K562 (cell line): ENCODE results near the gene TMEFF1.

Source experiments
- BACH1 ChIP-seq: fragments of 200-800 bp; sonication (Bioruptor generic); IDR thresholded peaks from 2 replicates; pipeline ENCODE4 v1.6.1; 2016; ENCODE audit warnings: missing genetic modification characterization, missing compliant biosample characterization
- BCOR ChIP-seq: fragments of 450-650 bp; IDR thresholded peaks from 2 replicates; pipeline ENCODE4 v1.6.1; 2016
- CTCF ChIP-seq, 3 experiments: IDR thresholded peaks in 2 of 3; conservative IDR thresholded peaks in 1 of 3; 2 replicates each; pipeline ENCODE4 v1.5.1; 2011 to 2012; ENCODE audit warnings: low read length in 3 of 3, mild to moderate bottlenecking in 3 of 3, control low read depth in 2 of 3, improper control_type of control experiment in 1 of 3, inconsistent platforms in 1 of 3, low read depth in 1 of 3, mixed read lengths in 1 of 3, moderate library complexity in 1 of 3; ENCODE audit not compliant: insufficient read depth in 2 of 3
- ETS2 ChIP-seq: IDR thresholded peaks from 2 replicates; pipeline ENCODE4 v1.6.1; 2016; ENCODE audit warnings: borderline replicate concordance, missing genetic modification characterization, mild to moderate bottlenecking, moderate library complexity, missing compliant biosample characterization; ENCODE audit not compliant: poor library complexity, severe bottlenecking
- NR2C2 ChIP-seq, 2 experiments: fragments of 200-800 bp in 1 of 2; sonication (Bioruptor generic) in 1 of 2; sonication (generic) in 1 of 2; formaldehyde crosslinking in 1 of 2; IDR thresholded peaks; 2 replicates each; pipeline versions ENCODE4 v1.6.1 to v1.8.0; 2016 to 2022; ENCODE audit warnings: mild to moderate bottlenecking in 1 of 2, missing compliant biosample characterization in 1 of 2, missing genetic modification characterization in 1 of 2, missing genetic modification reagents in 1 of 2
- XRCC3 ChIP-seq: fragments of 450-650 bp; IDR thresholded peaks from 2 replicates; pipeline ENCODE4 v1.6.1; 2017; ENCODE audit warnings: mild to moderate bottlenecking, moderate library complexity
- TF ChIP-seq, protein P1 (sequence below), 2 experiments: IDR thresholded peaks; 2 replicates each; pipeline ENCODE4 v1.6.1; 2011; ENCODE audit warnings: borderline replicate concordance in 1 of 2, control low read depth in 1 of 2, low read depth in 1 of 2, low read length in 1 of 2, mild to moderate bottlenecking in 1 of 2, mixed read lengths in 1 of 2, moderate library complexity in 1 of 2; ENCODE audit not compliant: insufficient read depth in 1 of 2, insufficient read length in 1 of 2, poor library complexity in 1 of 2, severe bottlenecking in 1 of 2; ENCODE audit errors: extremely low read depth in 1 of 2

- TF ChIP-seq ETS2 (tag): no peak
- TF ChIP-seq XRCC3: no peak
- TF ChIP-seq CTCF (IDR thresholded peaks at IDR 0.05 in 2 of 3, conservative IDR thresholded peaks at IDR 0.05 in 1 of 3; ENCODE audit: insufficient read depth in 2 of 3, low read depth in 1 of 3, low read length in 3 of 3): peak in 2 of 3 experiments; percentile 17 to 21; a peak in 2 of 6 replicates
- TF ChIP-seq, protein P1, sequence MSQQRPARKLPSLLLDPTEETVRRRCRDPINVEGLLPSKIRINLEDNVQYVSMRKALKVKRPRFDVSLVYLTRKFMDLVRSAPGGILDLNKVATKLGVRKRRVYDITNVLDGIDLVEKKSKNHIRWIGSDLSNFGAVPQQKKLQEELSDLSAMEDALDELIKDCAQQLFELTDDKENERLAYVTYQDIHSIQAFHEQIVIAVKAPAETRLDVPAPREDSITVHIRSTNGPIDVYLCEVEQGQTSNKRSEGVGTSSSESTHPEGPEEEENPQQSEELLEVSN (IDR thresholded peaks at IDR 0.05; ENCODE audit: borderline replicate concordance in 1 of 2, extremely low read depth in 1 of 2, insufficient read depth in 1 of 2, insufficient read length in 1 of 2, low read depth in 1 of 2, low read length in 1 of 2, poor library complexity in 1 of 2, severe bottlenecking in 1 of 2): no peak
- TF ChIP-seq BCOR: no peak
- TF ChIP-seq NR2C2 (CRISPR knock-in tag; IDR thresholded peaks at IDR 0.05): no peak
- TF ChIP-seq NR2C2 (tag; IDR thresholded peaks at IDR 0.05): no peak
- no peak for TF ChIP-seq BACH1
These were observed 13.7 kb downstream of the TMEFF1 start for GRCh38 chr9:100486479-100487176.
